Stimulated activated memory B cell treated with anti-CD40 and anti-IgM and Interleukin-4, amounts not matched to agents 10 μg/mL and 1 μg/mL and 100 μg/mL, for 72 hours (primary cell): ENCODE data around the gene RGS16.
A peak's percentile ranks its signal among the peaks of the same experiment; 100 is the strongest.

Source experiments
- ATAC-seq: fragments of 150-1000 bp; cut with Tn5 transposase; 2 replicates; pipeline ENCODE4 v1.10.0; 2021
- H3K27ac Mint-ChIP-seq: one replicate; pipeline ENCODE4 v1.8.0; 2022; ENCODE audit warnings: mild to moderate bottlenecking, mixed read lengths
- H3K27me3 Mint-ChIP-seq: one replicate; pipeline ENCODE4 v1.8.0; 2022; ENCODE audit warnings: mixed read lengths
- H3K36me3 Mint-ChIP-seq: one replicate; pipeline ENCODE4 v1.8.0; 2022; ENCODE audit warnings: mixed read lengths
- H3K4me1 Mint-ChIP-seq: one replicate; pipeline ENCODE4 v1.8.0; 2022; ENCODE audit warnings: mixed read lengths
- H3K4me3 Mint-ChIP-seq: one replicate; pipeline ENCODE4 v1.8.0; 2022; ENCODE audit warnings: mild to moderate bottlenecking, moderate library complexity, mixed read lengths
- H3K9me3 Mint-ChIP-seq: one replicate; pipeline ENCODE4 v1.8.0; 2022; ENCODE audit warnings: mixed read lengths

The RGS16 gene

GRCh38 chr1:182587093-182587492, 17.1 kb downstream of the RGS16 start:
- Mint-ChIP-seq H3K27me3 (no peaks in the 10 kb centered on the region), H3K4me1 (peaks cover 51% of the 10 kb centered on the region), H3K4me3 (no peak overlapping the region), H3K36me3 (peaks cover 39% of the 10 kb centered on the region), H3K9me3 (no peaks in the 10 kb centered on the region), H3K27ac (no peak overlapping the region)
- no peak for ATAC-seq

DNA sequence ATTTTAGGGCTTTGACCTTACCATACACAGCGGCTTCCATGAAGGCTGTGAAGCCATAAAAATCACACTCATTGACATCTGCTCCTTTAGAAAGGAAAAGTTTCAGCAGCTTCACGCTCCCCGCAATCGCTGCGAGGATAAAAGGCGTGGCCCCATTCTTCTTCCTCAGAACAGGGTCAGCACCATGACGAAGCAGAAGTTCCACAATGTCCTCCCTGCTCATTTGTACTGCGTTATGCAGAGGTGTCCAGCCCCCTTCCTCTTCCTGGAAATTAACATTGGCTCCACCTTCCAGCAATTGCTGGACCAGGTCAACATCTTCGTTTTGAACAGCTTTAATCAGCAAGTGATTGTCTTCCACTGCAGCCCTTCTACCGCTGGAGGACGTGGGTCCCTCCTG, 17.8 kb downstream of the RGS16 start:
- H3K4me3 Mint-ChIP-seq: no peak overlapping the region

GRCh38 chr1:182584746-182585145, 19.4 kb downstream of the RGS16 start:
- Mint-ChIP-seq H3K4me3 (no peak overlapping the region), H3K9me3 (no peaks in the 10 kb centered on the region), H3K27me3 (no peaks in the 10 kb centered on the region), H3K36me3 (peaks cover 55% of the 10 kb centered on the region), H3K4me1 (peaks cover 54% of the 10 kb centered on the region), H3K27ac (no peak overlapping the region)
- no peak for ATAC-seq

More for the DNA sequence above, 17.8 kb downstream of the RGS16 start:
- H3K36me3 Mint-ChIP-seq: peaks cover 42% of the 10 kb centered on the region
- ATAC-seq: no peak
- no peaks in the 10 kb centered on the region for H3K9me3 Mint-ChIP-seq
- H3K27me3 Mint-ChIP-seq: no peaks in the 10 kb centered on the region
- H3K27ac Mint-ChIP-seq: no peak overlapping the region
- H3K4me1 Mint-ChIP-seq: peaks cover 54% of the 10 kb centered on the region

- Mint-ChIP-seq H3K4me1 (peaks cover 37% of the 10 kb centered on the region), H3K36me3 (peaks cover 72% of the 10 kb centered on the region), H3K4me3 (no peak overlapping the region), H3K9me3 (no peaks in the 10 kb centered on the region), H3K27me3 (no peaks in the 10 kb centered on the region), H3K27ac (no peak overlapping the region)
- no peak for ATAC-seq
Measured at GRCh38 chr1:182580736-182581135, 23.5 kb downstream of the RGS16 start.

DNA sequence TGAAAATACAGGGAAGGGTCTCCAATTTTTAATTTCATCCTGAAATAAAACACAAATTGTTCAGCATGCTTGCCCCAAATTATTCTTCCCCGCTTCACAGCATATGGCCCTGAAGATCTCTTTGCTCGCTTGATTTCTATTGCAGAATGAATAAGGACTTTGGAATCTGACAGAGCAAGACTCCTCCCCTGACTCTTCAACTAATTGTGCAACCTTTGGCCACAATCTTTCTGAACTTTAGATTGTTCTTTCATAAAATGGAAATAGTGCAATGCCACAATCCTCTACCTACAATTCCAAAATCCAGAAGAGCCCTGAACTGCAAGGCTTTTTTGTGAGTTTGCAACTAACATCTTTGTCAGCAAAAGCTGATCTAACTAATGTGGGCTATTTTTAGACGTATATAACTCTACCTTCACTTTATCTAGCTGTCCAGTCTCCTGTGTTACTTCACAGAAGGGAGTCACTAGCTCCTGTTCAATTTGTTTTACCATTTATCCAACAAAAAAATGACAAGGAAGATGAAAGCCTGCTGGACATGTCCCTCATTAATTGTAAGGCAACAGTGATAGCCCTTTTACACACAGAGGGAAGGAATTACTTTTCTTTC, 28.5 kb downstream of the RGS16 start:
- Mint-ChIP-seq H3K27me3 (no peaks in the 10 kb centered on the region), H3K4me1 (no peaks in the 10 kb centered on the region), H3K36me3 (peaks cover 57% of the 10 kb centered on the region), H3K4me3 (no peak overlapping the region), H3K27ac (no peak overlapping the region), H3K9me3 (no peaks in the 10 kb centered on the region)
- no peak for ATAC-seq

DNA sequence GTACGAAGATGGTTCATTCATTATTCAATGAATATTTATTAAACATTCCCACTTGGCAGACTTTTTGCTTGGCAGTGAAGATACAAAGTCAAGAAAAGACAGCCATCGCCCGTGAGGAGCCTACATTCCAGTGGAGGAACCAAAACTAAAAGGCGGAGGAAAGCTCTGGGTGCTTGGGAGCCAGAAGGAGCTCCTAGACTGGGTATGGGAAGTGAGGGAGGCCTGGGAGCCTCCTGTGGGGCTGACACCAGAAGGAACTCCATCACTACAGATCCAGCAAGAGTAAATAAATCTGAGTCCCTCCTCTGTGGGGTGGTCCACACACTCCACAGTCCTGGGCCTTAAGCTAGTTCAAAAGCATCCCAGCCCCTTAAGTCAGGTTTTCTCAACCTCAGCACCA, 30.0 kb downstream of the RGS16 start:
- Mint-ChIP-seq H3K27me3 (no peaks in the 10 kb centered on the region), H3K9me3 (no peaks in the 10 kb centered on the region), H3K4me1 (no peaks in the 10 kb centered on the region), H3K27ac (no peak overlapping the region), H3K36me3 (peaks cover 42% of the 10 kb centered on the region), H3K4me3 (no peak overlapping the region)
- no peak for ATAC-seq

- Mint-ChIP-seq H3K27ac (no peak overlapping the region), H3K36me3 (peaks cover 20% of the 10 kb centered on the region), H3K4me1 (no peaks in the 10 kb centered on the region), H3K9me3 (no peaks in the 10 kb centered on the region), H3K4me3 (no peak overlapping the region), H3K27me3 (no peaks in the 10 kb centered on the region)
- ATAC-seq: peak; percentile 78
Measured at GRCh38 chr1:182570611-182570970, 33.6 kb downstream of the RGS16 start.

GRCh38 chr1:182569939-182570610, 34.1 kb downstream of the RGS16 start:
- Mint-ChIP-seq H3K36me3 (peaks cover 17% of the 10 kb centered on the region), H3K4me3 (no peak overlapping the region), H3K27ac (no peak overlapping the region), H3K27me3 (no peaks in the 10 kb centered on the region), H3K9me3 (no peaks in the 10 kb centered on the region), H3K4me1 (no peaks in the 10 kb centered on the region)
- peak; percentile 51 for ATAC-seq

DNA sequence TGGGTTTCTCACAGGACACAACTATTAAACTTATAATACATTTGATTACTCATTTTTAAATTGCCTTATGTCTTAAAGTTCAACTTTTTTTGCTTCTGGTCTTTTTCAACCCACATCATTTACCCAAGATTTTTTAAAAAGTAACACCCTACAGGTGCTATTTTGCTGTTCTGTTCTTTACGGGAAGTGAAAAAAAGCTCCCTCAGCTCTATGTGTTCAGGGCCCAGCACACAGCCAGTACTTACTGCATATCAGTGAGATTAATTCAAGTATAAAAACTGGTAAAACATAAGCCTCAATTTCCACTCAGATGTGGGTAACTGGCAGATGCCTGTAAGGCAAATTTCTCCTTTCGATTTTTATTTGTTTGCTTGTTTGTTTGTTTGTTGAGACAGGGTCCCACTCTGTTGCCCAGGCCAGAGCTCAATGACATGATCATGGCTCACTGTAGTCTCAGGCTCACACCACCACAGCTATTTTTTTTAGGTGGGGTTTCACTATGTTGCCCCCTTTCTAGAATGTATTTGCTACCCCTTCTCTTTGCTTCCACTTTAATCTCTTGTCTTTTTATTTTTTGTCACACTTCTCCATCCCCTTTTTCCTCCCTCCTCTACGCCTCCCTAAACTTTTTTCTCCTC, 35.4 kb downstream of the RGS16 start:
- Mint-ChIP-seq H3K9me3 (no peaks in the 10 kb centered on the region), H3K27me3 (no peaks in the 10 kb centered on the region), H3K4me1 (no peaks in the 10 kb centered on the region), H3K27ac (no peak overlapping the region), H3K4me3 (no peak overlapping the region), H3K36me3 (peaks cover 12% of the 10 kb centered on the region)
- peak; percentile 85 for ATAC-seq

DNA sequence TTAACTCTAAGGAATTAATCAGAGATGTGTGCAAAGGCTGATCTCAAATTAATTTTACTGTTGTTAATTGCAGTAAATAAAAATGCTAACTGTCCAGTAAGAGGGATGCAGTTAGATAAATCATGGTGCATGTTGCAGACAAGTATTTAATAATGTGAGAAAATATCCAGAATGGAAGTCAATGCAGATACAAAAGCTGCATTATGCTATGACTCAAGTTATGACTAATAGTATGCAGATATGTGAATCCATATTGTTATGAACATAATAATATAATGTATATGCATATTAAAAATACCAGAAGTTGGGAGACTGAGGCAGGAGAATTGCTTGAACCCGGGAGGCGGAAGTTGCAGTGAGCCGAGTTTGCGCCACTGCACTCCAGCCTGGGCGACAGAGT, 36.6 kb downstream of the RGS16 start:
- Mint-ChIP-seq H3K27me3 (no peaks in the 10 kb centered on the region), H3K4me1 (no peaks in the 10 kb centered on the region), H3K4me3 (no peak overlapping the region), H3K27ac (no peak overlapping the region), H3K9me3 (no peaks in the 10 kb centered on the region), H3K36me3 (peaks cover 3% of the 10 kb centered on the region)
- ATAC-seq: no peak

- no peak for ATAC-seq
- Mint-ChIP-seq H3K4me1 (no peaks in the 10 kb centered on the region), H3K36me3 (no peaks in the 10 kb centered on the region), H3K27me3 (no peaks in the 10 kb centered on the region), H3K4me3 (no peak overlapping the region), H3K9me3 (no peaks in the 10 kb centered on the region), H3K27ac (no peak overlapping the region)
Measured at GRCh38 chr1:182565537-182565936, 38.7 kb downstream of the RGS16 start.

DNA sequence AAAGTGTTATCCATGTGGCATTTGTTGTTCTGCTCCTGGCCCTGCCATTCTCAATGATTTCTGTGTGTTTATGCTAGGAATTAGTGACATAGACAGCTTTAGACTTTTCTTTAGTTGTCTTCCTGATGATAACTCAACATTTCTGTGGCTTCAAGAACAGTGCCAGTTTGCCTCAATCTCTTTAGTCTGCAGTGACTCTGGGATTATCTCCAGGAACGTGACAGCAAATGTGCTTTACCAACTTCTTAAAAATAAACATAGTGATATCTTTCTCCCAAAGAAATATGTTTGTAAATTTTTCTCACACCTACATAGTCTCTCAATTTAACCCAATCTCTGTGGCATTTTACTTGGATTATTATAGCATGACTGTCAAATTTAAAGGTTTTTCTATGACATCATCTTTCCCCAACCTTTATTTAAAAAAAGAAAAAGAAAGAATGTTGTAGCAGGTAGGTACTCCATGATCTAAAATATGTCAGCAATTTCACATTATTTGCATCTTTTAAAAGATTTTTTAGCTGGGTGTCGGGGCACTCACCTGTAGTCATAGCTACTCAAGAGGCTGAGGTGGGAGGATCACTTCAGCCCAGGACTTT, 39.7 kb downstream of the RGS16 start:
- no peak for ATAC-seq
- Mint-ChIP-seq H3K27me3 (no peaks in the 10 kb centered on the region), H3K4me3 (no peak overlapping the region), H3K9me3 (no peaks in the 10 kb centered on the region), H3K27ac (no peak overlapping the region), H3K4me1 (no peaks in the 10 kb centered on the region), H3K36me3 (no peaks in the 10 kb centered on the region)

DNA sequence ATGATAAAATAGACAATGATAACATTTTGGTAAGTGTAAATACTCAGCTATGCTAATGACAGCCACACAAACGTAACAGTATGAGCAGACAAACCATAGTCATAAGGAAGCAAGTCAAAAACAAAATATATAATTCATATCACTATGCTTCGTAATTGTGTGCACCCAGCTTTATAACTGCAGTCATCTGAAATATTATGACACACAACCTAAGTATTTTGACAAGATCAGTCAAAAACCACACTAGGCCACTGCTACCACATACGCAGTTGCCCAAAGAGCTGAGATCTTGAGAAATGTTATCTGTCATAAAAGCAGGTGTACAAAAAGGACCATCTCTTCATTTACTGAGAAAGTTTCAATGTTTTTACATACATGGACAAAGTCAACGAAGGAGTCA, 41.1 kb downstream of the RGS16 start:
- no peak for ATAC-seq
- H3K4me3 Mint-ChIP-seq: no peak overlapping the region
- no peaks in the 10 kb centered on the region for H3K4me1 Mint-ChIP-seq
- no peaks in the 10 kb centered on the region for H3K27me3 Mint-ChIP-seq
- no peak overlapping the region for H3K27ac Mint-ChIP-seq
- H3K36me3 Mint-ChIP-seq: no peaks in the 10 kb centered on the region
- no peaks in the 10 kb centered on the region for H3K9me3 Mint-ChIP-seq

- Mint-ChIP-seq H3K9me3 (no peaks in the 10 kb centered on the region), H3K4me1 (no peaks in the 10 kb centered on the region), H3K27ac (no peak overlapping the region), H3K27me3 (no peaks in the 10 kb centered on the region), H3K4me3 (no peak overlapping the region), H3K36me3 (no peaks in the 10 kb centered on the region)
- ATAC-seq: no peak
Measured at GRCh38 chr1:182561456-182561855, 42.7 kb downstream of the RGS16 start.

DNA sequence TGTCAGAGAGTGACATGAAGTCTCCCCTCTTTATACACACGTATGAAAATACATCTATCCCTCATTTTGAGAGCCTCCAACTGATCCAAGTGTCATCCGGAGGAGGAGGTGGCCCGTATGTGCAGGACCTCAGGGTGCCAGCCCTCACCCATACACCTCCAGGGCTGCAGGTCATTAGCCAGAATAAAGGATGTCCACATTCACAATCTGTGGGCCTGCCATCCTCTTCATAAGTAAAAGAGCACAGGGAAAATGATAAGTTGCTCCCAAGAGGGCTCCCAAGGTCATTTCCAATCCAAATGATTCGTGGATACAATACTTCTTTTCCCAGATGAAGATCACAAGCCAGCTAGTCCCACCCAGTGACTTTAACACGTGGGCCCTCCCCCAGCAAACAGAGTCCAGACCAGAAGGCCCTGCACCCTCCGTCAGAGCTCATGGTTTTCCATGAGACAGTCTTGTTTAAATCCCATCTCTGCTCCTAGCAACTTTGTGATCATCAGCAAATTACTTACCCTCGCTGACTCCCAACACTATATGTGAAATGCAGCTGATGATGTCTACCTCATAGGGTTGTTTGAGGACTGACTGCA, 43.7 kb downstream of the RGS16 start:
- H3K36me3 Mint-ChIP-seq: no peaks in the 10 kb centered on the region
- H3K4me1 Mint-ChIP-seq: no peaks in the 10 kb centered on the region
- H3K4me3 Mint-ChIP-seq: no peak overlapping the region
- H3K27ac Mint-ChIP-seq: no peak overlapping the region
- no peaks in the 10 kb centered on the region for H3K9me3 Mint-ChIP-seq
- H3K27me3 Mint-ChIP-seq: no peaks in the 10 kb centered on the region
- ATAC-seq: no peak
